Type B pancreatic cell (in vitro differentiated cells): ENCODE results near the gene FBXO21. TPM values are rescaled to one million over a fixed set of nuclear protein-coding genes. Genes with fewer than 3 reads are reported as not detected.

Experiments used
- DNase-seq: peaks from one replicate; pipeline ENCODE4 v3.0.0; 2021; ENCODE audit warnings: mixed read lengths; ENCODE audit not compliant: unreplicated experiment; ENCODE audit errors: extremely low spot score
- H3K27ac Mint-ChIP-seq: 2 replicates; pipeline ENCODE4 v1.8.0; 2021; ENCODE audit warnings: mild to moderate bottlenecking, mixed read lengths
- H3K27me3 Mint-ChIP-seq: 2 replicates; pipeline ENCODE4 v1.8.0; 2021; ENCODE audit warnings: mixed read lengths
- H3K36me3 Mint-ChIP-seq: 2 replicates; pipeline ENCODE4 v1.8.0; 2021; ENCODE audit warnings: mixed read lengths
- H3K4me1 Mint-ChIP-seq: one replicate; pipeline ENCODE4 v1.8.0; 2021; ENCODE audit warnings: mixed read lengths; ENCODE audit not compliant: unreplicated experiment
- H3K4me3 Mint-ChIP-seq: 2 replicates; pipeline ENCODE4 v1.8.0; 2021; ENCODE audit warnings: mild to moderate bottlenecking, mixed read lengths
- H3K9me3 Mint-ChIP-seq: 2 replicates; pipeline ENCODE4 v1.8.0; 2021; ENCODE audit warnings: mixed read lengths
- total RNA-seq: library from RNA; stranded (reverse); gene quantifications from 2 replicates; pipeline ENCODE4 v1.2.1, GENCODE V29; 2021; ENCODE audit warnings: low replicate concordance
- TF ChIP-seq, protein P1 (sequence below): fragments of 200-600 bp; sonication (generic); conservative IDR thresholded peaks from 2 replicates; pipeline ENCODE4 v1.5.0; 2021; ENCODE audit warnings: antibody characterized with exemption, mild to moderate bottlenecking

Gene FBXO21
- total RNA-seq, 1 donor from 2014 or later: 53.3 TPM

DNA sequence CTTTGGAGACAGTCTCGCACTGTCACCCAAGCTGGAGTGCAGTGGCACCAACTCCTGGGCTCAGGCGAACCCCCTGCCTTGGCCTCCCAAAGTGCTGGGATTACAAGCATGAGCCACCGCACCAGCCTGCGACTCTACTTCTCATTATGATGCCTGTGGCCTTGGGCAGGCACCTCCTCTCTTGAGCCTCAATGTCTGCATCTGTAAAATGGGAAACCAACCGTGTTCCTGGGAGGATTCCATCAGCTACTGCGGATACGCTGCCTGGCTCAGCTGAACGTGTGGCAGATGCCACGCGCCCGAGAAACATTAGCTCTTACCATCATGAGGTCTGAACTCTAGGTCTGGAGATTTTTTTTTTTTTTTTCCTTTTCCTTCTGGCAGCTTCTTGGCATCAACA, 96.8 kb downstream of the FBXO21 start:
- H3K27ac Mint-ChIP-seq: no peak overlapping the region
- H3K9me3 Mint-ChIP-seq: peaks cover 10% of the 10 kb centered on the region
- peaks cover 17% of the 10 kb centered on the region for H3K4me1 Mint-ChIP-seq
- H3K4me3 Mint-ChIP-seq: no peak overlapping the region
- peaks cover 48% of the 10 kb centered on the region for H3K27me3 Mint-ChIP-seq
- TF ChIP-seq, protein P1, sequence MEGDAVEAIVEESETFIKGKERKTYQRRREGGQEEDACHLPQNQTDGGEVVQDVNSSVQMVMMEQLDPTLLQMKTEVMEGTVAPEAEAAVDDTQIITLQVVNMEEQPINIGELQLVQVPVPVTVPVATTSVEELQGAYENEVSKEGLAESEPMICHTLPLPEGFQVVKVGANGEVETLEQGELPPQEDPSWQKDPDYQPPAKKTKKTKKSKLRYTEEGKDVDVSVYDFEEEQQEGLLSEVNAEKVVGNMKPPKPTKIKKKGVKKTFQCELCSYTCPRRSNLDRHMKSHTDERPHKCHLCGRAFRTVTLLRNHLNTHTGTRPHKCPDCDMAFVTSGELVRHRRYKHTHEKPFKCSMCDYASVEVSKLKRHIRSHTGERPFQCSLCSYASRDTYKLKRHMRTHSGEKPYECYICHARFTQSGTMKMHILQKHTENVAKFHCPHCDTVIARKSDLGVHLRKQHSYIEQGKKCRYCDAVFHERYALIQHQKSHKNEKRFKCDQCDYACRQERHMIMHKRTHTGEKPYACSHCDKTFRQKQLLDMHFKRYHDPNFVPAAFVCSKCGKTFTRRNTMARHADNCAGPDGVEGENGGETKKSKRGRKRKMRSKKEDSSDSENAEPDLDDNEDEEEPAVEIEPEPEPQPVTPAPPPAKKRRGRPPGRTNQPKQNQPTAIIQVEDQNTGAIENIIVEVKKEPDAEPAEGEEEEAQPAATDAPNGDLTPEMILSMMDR: no peak
- no peaks in the 10 kb centered on the region for H3K36me3 Mint-ChIP-seq
- no peak for DNase-seq

DNA sequence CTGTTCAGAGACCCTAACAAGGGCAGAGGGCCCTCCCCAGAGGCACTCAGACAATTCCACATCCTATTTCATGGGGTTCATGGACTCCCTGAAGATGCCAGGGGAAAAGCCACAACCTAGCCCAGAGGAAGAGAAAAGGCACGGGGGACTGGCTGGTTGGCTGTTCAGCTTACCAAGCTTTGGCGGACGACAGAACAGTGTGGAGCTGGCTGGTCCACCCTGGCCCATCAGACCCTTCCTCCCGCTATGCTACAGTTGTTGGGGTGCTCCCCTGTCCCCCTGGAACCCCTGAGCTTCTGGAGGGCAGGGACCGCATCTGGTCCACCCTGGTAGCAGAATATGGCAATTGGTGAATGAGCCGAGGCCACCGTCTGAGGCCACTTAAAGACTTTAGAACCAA, 97.4 kb downstream of the FBXO21 start:
- Mint-ChIP-seq H3K27me3 (peaks cover 44% of the 10 kb centered on the region), H3K4me3 (no peak overlapping the region), H3K9me3 (peaks cover 10% of the 10 kb centered on the region), H3K36me3 (no peaks in the 10 kb centered on the region), H3K27ac (no peak overlapping the region), H3K4me1 (peaks cover 17% of the 10 kb centered on the region)
- TF ChIP-seq, protein P1: no peak
- no peak for DNase-seq

GRCh38 chr12:117092511-117092780, 97.8 kb downstream of the FBXO21 start:
- TF ChIP-seq, protein P1: no peak
- no peak for DNase-seq
- no peaks in the 10 kb centered on the region for H3K36me3 Mint-ChIP-seq
- H3K27ac Mint-ChIP-seq: no peak overlapping the region
- no peak overlapping the region for H3K4me3 Mint-ChIP-seq
- peaks cover 10% of the 10 kb centered on the region for H3K9me3 Mint-ChIP-seq
- H3K4me1 Mint-ChIP-seq: peaks cover 17% of the 10 kb centered on the region
- H3K27me3 Mint-ChIP-seq: peaks cover 40% of the 10 kb centered on the region

Other genes starting within 250 kb of the FBXO21 start
- gene TESC, start 91.1 kb downstream of the FBXO21 start, total RNA-seq: 7.2 and 7.4 TPM in 2 replicates
- 0.48 and 0.52 TPM in 2 replicates for gene NOS1, start 171.2 kb upstream of the FBXO21 start, total RNA-seq